Measurements from ENCODE around the gene TPRN. TPM values are rescaled to one million over a fixed set of nuclear protein-coding genes. Genes with fewer than 3 reads are reported as not detected.

The TPRN gene
- total and polyA plus RNA-seq, 7 experiments from 2014 or later = 0.35 to 13.5 (median 7.4) TPM

- no peak overlapping the region for H3K27ac Mint-ChIP-seq
- Histone ChIP-seq H3K27ac (ENCODE audit: low read depth, low read length) (no peak overlapping the region), H3K9me3 (ENCODE audit: control insufficient read depth in 2 of 3, low read length in 3 of 3) (no peaks in the 10 kb centered on the region), H3K36me3 (ENCODE audit: control insufficient read depth in 2 of 3, insufficient read depth in 3 of 3, low read length in 3 of 3) (no peaks in the 10 kb centered on the region), H3K4me1 (ENCODE audit: control insufficient read depth in 2 of 2, insufficient read depth in 2 of 2, low read length in 2 of 2) (peaks cover 0 to 13% of the 10 kb centered on the region in 2 donors), H3K27me3 (ENCODE audit: control insufficient read depth in 2 of 2, insufficient read depth in 2 of 2, low read length in 2 of 2) (no peaks in the 10 kb centered on the region), H3K4me3 (ENCODE audit: low read length) (no peak overlapping the region)
- H3K36me3 Mint-ChIP-seq = no peaks in the 10 kb centered on the region
- peaks cover 0 to 5% (median 0%) of the 10 kb centered on the region in 7 donors for H3K4me1 Mint-ChIP-seq
- intact Hi-C loops (cut with micrococcal nuclease) = no loop called here
- H3K27me3 Mint-ChIP-seq = peaks cover 0 to 10% (median 0%) of the 10 kb centered on the region in 5 donors
- POLR2A ChIA-PET = no interaction called here
- H3K9me3 Mint-ChIP-seq = peaks cover 0 to 2% (median 0%) of the 10 kb centered on the region in 11 donors
- DNase-seq (no peak), ATAC-seq (no peak)
- CTCF ChIA-PET = no interaction called here
- no peak overlapping the region for H3K4me3 Mint-ChIP-seq
Measured at GRCh38 chr9:137233143-137233980, 32.8 kb upstream of the TPRN start.

- DNase-seq = no peak
- H3K4me1 ChIP-seq (ENCODE audit: control insufficient read depth in 2 of 2, insufficient read depth in 2 of 2, low read length in 2 of 2) = peaks cover under 1 to 14% of the 10 kb centered on the region in 2 donors
- H3K27me3 ChIP-seq (ENCODE audit: control insufficient read depth in 2 of 2, insufficient read depth in 2 of 2, low read length in 2 of 2) = no peaks in the 10 kb centered on the region
- H3K4me1 Mint-ChIP-seq = peaks cover 2 to 5% (median 3%) of the 10 kb centered on the region in 7 donors
- H3K4me3 ChIP-seq (ENCODE audit: low read length) = no peak overlapping the region
- H3K36me3 Mint-ChIP-seq = no peaks in the 10 kb centered on the region
- no peak overlapping the region for H3K27ac Mint-ChIP-seq
- H3K27me3 Mint-ChIP-seq = peaks cover 0 to 13% (median 4%) of the 10 kb centered on the region in 5 donors
- ChIA-PET POLR2A (no interaction called here), CTCF (no interaction called here)
- intact Hi-C loops (cut with micrococcal nuclease) = no loop called here
- H3K9me3 Mint-ChIP-seq = peaks cover 0 to 2% (median 0%) of the 10 kb centered on the region in 11 donors
- H3K36me3 ChIP-seq (ENCODE audit: control insufficient read depth in 2 of 3, insufficient read depth in 3 of 3, low read length in 3 of 3) = no peaks in the 10 kb centered on the region
- H3K9me3 ChIP-seq (ENCODE audit: control insufficient read depth in 2 of 3, low read length in 3 of 3) = no peaks in the 10 kb centered on the region
- no peak overlapping the region for H3K4me3 Mint-ChIP-seq
- no peak overlapping the region for H3K27ac ChIP-seq (ENCODE audit: low read depth, low read length)
- no peak for ATAC-seq
Measured at GRCh38 chr9:137232510-137232909, 32.0 kb upstream of the TPRN start.

DNA sequence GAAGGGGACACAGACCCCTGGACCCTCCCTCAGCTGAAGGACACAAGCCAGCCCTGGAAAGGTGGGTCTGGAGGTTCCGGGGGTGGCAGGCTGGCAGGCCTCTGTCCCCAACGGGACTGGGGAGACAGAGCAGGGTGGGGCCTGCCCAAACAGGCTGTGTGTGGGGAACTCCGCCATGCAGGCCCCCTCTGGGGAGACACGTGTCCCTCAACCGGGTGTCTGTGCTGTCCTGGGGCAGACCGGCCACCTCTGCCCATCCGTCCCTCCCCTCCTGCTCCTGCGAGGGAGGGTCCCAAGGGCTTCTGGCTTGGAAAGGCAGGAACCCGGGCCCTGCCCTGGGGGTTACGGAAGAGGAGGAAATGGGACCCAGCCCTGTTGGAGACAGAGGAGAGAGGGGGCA, 31.6 kb upstream of the TPRN start:
- ATAC-seq (no peak), DNase-seq (no peak)
- Histone ChIP-seq H3K36me3 (ENCODE audit: control insufficient read depth in 2 of 3, insufficient read depth in 3 of 3, low read length in 3 of 3) (no peaks in the 10 kb centered on the region), H3K27me3 (ENCODE audit: control insufficient read depth in 2 of 2, insufficient read depth in 2 of 2, low read length in 2 of 2) (no peaks in the 10 kb centered on the region), H3K4me1 (ENCODE audit: control insufficient read depth in 2 of 2, insufficient read depth in 2 of 2, low read length in 2 of 2) (peaks cover 4 to 18% of the 10 kb centered on the region in 2 donors), H3K27ac (ENCODE audit: low read depth, low read length) (no peak overlapping the region), H3K4me3 (ENCODE audit: low read length) (no peak overlapping the region), H3K9me3 (ENCODE audit: control insufficient read depth in 2 of 3, low read length in 3 of 3) (no peaks in the 10 kb centered on the region)
- ChIA-PET CTCF (no interaction called here), POLR2A (no interaction called here)
- Mint-ChIP-seq H3K9me3 (peaks cover 0 to 2% (median 0%) of the 10 kb centered on the region in 11 donors), H3K27me3 (peaks cover 0 to 13% (median 6%) of the 10 kb centered on the region in 5 donors), H3K4me1 (peaks cover 4 to 6% (median 5%) of the 10 kb centered on the region in 7 donors), H3K4me3 (no peak overlapping the region), H3K36me3 (no peaks in the 10 kb centered on the region), H3K27ac (no peak overlapping the region)
- intact Hi-C loops (cut with micrococcal nuclease) = no loop called here

DNA sequence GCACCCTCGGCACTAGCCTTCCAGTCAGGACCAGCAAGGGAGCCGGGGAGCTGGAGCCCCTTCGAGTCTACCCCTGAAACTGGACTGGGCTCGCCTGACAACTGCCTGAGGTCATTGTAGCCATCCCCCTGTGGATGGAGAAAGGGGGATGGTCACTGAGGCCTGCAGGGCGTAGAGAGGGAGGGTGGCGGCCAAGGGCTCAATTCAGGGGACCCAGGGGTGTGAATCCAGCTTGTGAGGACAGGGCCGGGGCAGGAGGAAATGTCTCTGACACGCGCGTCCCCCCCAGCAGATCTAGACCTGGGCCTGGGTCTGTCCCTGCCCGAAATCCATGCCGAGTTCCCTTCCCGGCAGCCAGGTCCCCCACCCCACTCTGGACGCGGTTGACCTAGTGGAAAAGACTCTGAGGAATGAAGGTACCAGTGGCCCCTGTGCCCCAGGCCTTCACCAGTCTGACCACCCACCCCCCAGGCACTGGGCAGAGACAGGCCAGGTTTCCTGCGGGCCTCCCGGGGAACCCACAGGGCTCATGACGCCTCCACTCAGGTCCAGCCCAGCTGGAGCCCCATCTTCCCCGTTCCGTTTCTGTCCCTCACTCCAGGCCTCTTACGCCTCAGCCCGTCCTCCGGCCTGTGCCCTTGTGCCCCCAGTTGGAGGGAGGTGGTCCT, 31.0 kb upstream of the TPRN start:
- Mint-ChIP-seq H3K4me3 (no peak overlapping the region), H3K4me1 (peaks cover 4 to 6% (median 5%) of the 10 kb centered on the region in 7 donors), H3K27me3 (peaks cover 0 to 13% (median 6%) of the 10 kb centered on the region in 5 donors), H3K36me3 (no peaks in the 10 kb centered on the region), H3K9me3 (peaks cover 0 to 2% (median 0%) of the 10 kb centered on the region in 11 donors), H3K27ac (no peak overlapping the region)
- no peaks in the 10 kb centered on the region for H3K27me3 ChIP-seq (ENCODE audit: control insufficient read depth in 2 of 2, insufficient read depth in 2 of 2, low read length in 2 of 2)
- no peaks in the 10 kb centered on the region for H3K9me3 ChIP-seq (ENCODE audit: control insufficient read depth in 2 of 3, low read length in 3 of 3)
- ChIA-PET CTCF (no interaction called here), POLR2A (interaction anchor here (0.5 kb wide), 1 partner anchor 127 kb away, joined by 4 read pairs; no protein-coding TSS in a partner anchor)
- H3K4me3 ChIP-seq (ENCODE audit: low read length) = no peak overlapping the region
- no peak for ATAC-seq
- H3K36me3 ChIP-seq (ENCODE audit: control insufficient read depth in 2 of 3, insufficient read depth in 3 of 3, low read length in 3 of 3) = no peaks in the 10 kb centered on the region
- no peak for DNase-seq
- H3K4me1 ChIP-seq (ENCODE audit: control insufficient read depth in 2 of 2, insufficient read depth in 2 of 2, low read length in 2 of 2) = peaks cover 4 to 12% of the 10 kb centered on the region in 2 donors
- no peak overlapping the region for H3K27ac ChIP-seq (ENCODE audit: low read depth, low read length)
- intact Hi-C loops (cut with micrococcal nuclease) = no loop called here

DNA sequence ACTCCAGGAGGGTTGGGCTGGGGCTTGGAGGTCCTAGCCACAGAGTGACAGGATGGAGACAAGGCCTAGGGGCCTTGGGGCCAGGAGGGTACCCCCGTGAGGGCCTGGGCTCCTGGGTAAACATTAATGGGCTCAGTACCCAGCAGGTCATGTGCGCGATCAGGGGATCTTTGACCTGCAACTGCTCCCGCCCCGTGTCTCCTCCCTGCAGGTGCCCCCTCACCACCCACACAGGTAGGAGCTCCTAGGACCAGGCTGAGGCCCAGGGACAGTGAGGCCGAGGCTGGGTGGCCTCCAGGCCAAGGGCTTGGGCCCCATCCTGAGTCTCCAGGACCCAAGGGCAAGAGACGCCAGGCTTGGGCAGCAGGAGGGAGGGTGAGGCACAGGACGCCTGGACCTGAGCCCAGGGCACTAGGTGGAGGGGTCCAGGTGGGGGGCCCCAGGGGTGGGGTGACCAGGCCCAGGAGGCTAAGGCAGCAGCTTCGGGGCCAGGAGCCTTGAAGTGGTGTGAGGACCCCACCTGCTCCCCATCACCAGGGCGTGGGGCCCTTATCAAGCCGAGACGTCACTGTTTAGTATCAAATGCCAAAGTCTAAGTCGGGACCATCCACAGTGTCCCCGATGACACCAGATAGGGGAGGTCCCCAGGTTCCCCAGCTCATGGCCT, 30.3 kb upstream of the TPRN start, which contains the start of gene SLC34A3:
SLC34A3 (plus strand) TSS at position 197 of the 667 bp plus-strand sequence. CDS start 802 bp downstream, outside the sequence.
- ATAC-seq (no peak), DNase-seq (no peak)
- H3K27me3 ChIP-seq (ENCODE audit: control insufficient read depth in 2 of 2, insufficient read depth in 2 of 2, low read length in 2 of 2) = no peaks in the 10 kb centered on the region
- POLR2A ChIA-PET = interaction anchor here (0.5 kb wide), 1 partner anchor 126 kb away, joined by 4 read pairs; no protein-coding TSS in a partner anchor
- no peaks in the 10 kb centered on the region for H3K9me3 ChIP-seq (ENCODE audit: control insufficient read depth in 2 of 3, low read length in 3 of 3)
- Mint-ChIP-seq H3K4me1 (peaks cover 4 to 7% (median 5%) of the 10 kb centered on the region in 7 donors), H3K27me3 (peaks cover 0 to 13% (median 6%) of the 10 kb centered on the region in 5 donors), H3K9me3 (peaks cover 0 to 2% (median 0%) of the 10 kb centered on the region in 11 donors), H3K36me3 (no peaks in the 10 kb centered on the region), H3K27ac (no peak within 1 kb of the TSS), H3K4me3 (no peak within 1 kb of the TSS)
- peaks cover 4 to 5% of the 10 kb centered on the region in 2 donors for H3K4me1 ChIP-seq (ENCODE audit: control insufficient read depth in 2 of 2, insufficient read depth in 2 of 2, low read length in 2 of 2)
- CTCF ChIA-PET = no interaction called here
- intact Hi-C loops (cut with micrococcal nuclease) = no loop called here
- H3K36me3 ChIP-seq (ENCODE audit: control insufficient read depth in 2 of 3, insufficient read depth in 3 of 3, low read length in 3 of 3) = no peaks in the 10 kb centered on the region
- no peak within 1 kb of the TSS for H3K27ac ChIP-seq (ENCODE audit: low read depth, low read length)
- H3K4me3 ChIP-seq (ENCODE audit: low read length) = no peak within 1 kb of the TSS

- Histone ChIP-seq H3K4me1 (ENCODE audit: control insufficient read depth in 2 of 2, insufficient read depth in 2 of 2, low read length in 2 of 2) (peaks cover 4 to 5% of the 10 kb centered on the region in 2 donors), H3K36me3 (ENCODE audit: control insufficient read depth in 2 of 3, insufficient read depth in 3 of 3, low read length in 3 of 3) (no peaks in the 10 kb centered on the region), H3K27me3 (ENCODE audit: control insufficient read depth in 2 of 2, insufficient read depth in 2 of 2, low read length in 2 of 2) (no peaks in the 10 kb centered on the region), H3K27ac (ENCODE audit: low read depth, low read length) (no peak overlapping the region), H3K9me3 (ENCODE audit: control insufficient read depth in 2 of 3, low read length in 3 of 3) (no peaks in the 10 kb centered on the region), H3K4me3 (ENCODE audit: low read length) (no peak overlapping the region)
- H3K9me3 Mint-ChIP-seq = peaks cover 0 to 2% (median 0%) of the 10 kb centered on the region in 11 donors
- H3K36me3 Mint-ChIP-seq = no peaks in the 10 kb centered on the region
- CTCF ChIA-PET = interaction anchor here (1.2 kb wide), 1 partner anchor 8 kb away, joined by 4 read pairs; no protein-coding TSS in a partner anchor
- POLR2A ChIA-PET = no interaction called here
- intact Hi-C loops (cut with micrococcal nuclease) = loop anchor here in 1 of 2 donors (10.0 kb wide), 1 partner anchor 285 kb away; the partner anchor contains the start of genes C8G and FBXW5
- no peak for ATAC-seq
- no peak overlapping the region for H3K27ac Mint-ChIP-seq
- H3K27me3 Mint-ChIP-seq = peaks cover 0 to 11% (median 6%) of the 10 kb centered on the region in 5 donors
- peaks cover 5 to 7% (median 5%) of the 10 kb centered on the region in 7 donors for H3K4me1 Mint-ChIP-seq
- no peak for DNase-seq
- H3K4me3 Mint-ChIP-seq = no peak overlapping the region
Measured at GRCh38 chr9:137229903-137230704, 29.6 kb upstream of the TPRN start.

Measured in naive thymus-derived CD4-positive, alpha-beta T cell (primary cell).